Measurements from ENCODE around the gene IYD.

IYD gene

GRCh38 chr6:150420428-150420827 is 51.6 kb downstream of the IYD start:
- peaks cover 2% of the 10 kb centered on the region for H3K27me3 ChIP-seq (ENCODE audit: control insufficient read depth, insufficient read depth, low read length)
- H3K9ac ChIP-seq (ENCODE audit: low read depth, low read length), result no peak overlapping the region
- H3K36me3 ChIP-seq (ENCODE audit: control insufficient read depth, insufficient read depth, low read length), result no peaks in the 10 kb centered on the region
- H3K4me1 ChIP-seq (ENCODE audit: control insufficient read depth, insufficient read depth, low read length), result no peaks in the 10 kb centered on the region
- H3K4me3 ChIP-seq (ENCODE audit: low read depth, low read length), result no peak overlapping the region
- no peaks in the 10 kb centered on the region for H3K9me3 ChIP-seq (ENCODE audit: control insufficient read depth, insufficient read depth, low read length)

- Histone ChIP-seq H3K36me3 (ENCODE audit: control insufficient read depth, insufficient read depth, low read length) (no peaks in the 10 kb centered on the region), H3K4me3 (ENCODE audit: low read depth, low read length) (no peak overlapping the region), H3K4me1 (ENCODE audit: control insufficient read depth, insufficient read depth, low read length) (no peaks in the 10 kb centered on the region), H3K27me3 (ENCODE audit: control insufficient read depth, insufficient read depth, low read length) (peaks cover 2% of the 10 kb centered on the region), H3K9me3 (ENCODE audit: control insufficient read depth, insufficient read depth, low read length) (no peaks in the 10 kb centered on the region), H3K9ac (ENCODE audit: low read depth, low read length) (no peak overlapping the region)
Measured at GRCh38 chr6:150420926-150421325, 52.1 kb downstream of the IYD start.

- H3K9ac ChIP-seq (ENCODE audit: low read depth, low read length), result no peak overlapping the region
- H3K36me3 ChIP-seq (ENCODE audit: control insufficient read depth, insufficient read depth, low read length), result no peaks in the 10 kb centered on the region
- no peaks in the 10 kb centered on the region for H3K9me3 ChIP-seq (ENCODE audit: control insufficient read depth, insufficient read depth, low read length)
- no peak overlapping the region for H3K4me3 ChIP-seq (ENCODE audit: low read depth, low read length)
- no peaks in the 10 kb centered on the region for H3K4me1 ChIP-seq (ENCODE audit: control insufficient read depth, insufficient read depth, low read length)
- H3K27me3 ChIP-seq (ENCODE audit: control insufficient read depth, insufficient read depth, low read length), result no peaks in the 10 kb centered on the region
Measured at GRCh38 chr6:150425508-150425907, 56.7 kb downstream of the IYD start.

- no peaks in the 10 kb centered on the region for H3K27me3 ChIP-seq (ENCODE audit: control insufficient read depth, insufficient read depth, low read length)
- H3K36me3 ChIP-seq (ENCODE audit: control insufficient read depth, insufficient read depth, low read length), result no peaks in the 10 kb centered on the region
- H3K4me3 ChIP-seq (ENCODE audit: low read depth, low read length), result no peak overlapping the region
- H3K4me1 ChIP-seq (ENCODE audit: control insufficient read depth, insufficient read depth, low read length), result no peaks in the 10 kb centered on the region
- no peaks in the 10 kb centered on the region for H3K9me3 ChIP-seq (ENCODE audit: control insufficient read depth, insufficient read depth, low read length)
- H3K9ac ChIP-seq (ENCODE audit: low read depth, low read length), result no peak overlapping the region
Measured at GRCh38 chr6:150426198-150426597, 57.4 kb downstream of the IYD start.

- H3K36me3 ChIP-seq (ENCODE audit: control insufficient read depth, insufficient read depth, low read length), result no peaks in the 10 kb centered on the region
- no peaks in the 10 kb centered on the region for H3K27me3 ChIP-seq (ENCODE audit: control insufficient read depth, insufficient read depth, low read length)
Measured at GRCh38 chr6:150427037-150427602, 58.3 kb downstream of the IYD start.

GRCh38 chr6:150427843-150428242 is 59.0 kb downstream of the IYD start:
- Histone ChIP-seq H3K9me3 (ENCODE audit: control insufficient read depth, insufficient read depth, low read length) (no peaks in the 10 kb centered on the region), H3K4me3 (ENCODE audit: low read depth, low read length) (no peak overlapping the region), H3K27me3 (ENCODE audit: control insufficient read depth, insufficient read depth, low read length) (no peaks in the 10 kb centered on the region), H3K9ac (ENCODE audit: low read depth, low read length) (no peak overlapping the region), H3K36me3 (ENCODE audit: control insufficient read depth, insufficient read depth, low read length) (no peaks in the 10 kb centered on the region), H3K4me1 (ENCODE audit: control insufficient read depth, insufficient read depth, low read length) (no peaks in the 10 kb centered on the region)

More at GRCh38 chr6:150427037-150427602, 58.3 kb downstream of the IYD start:
- H3K4me1 ChIP-seq (ENCODE audit: control insufficient read depth, insufficient read depth, low read length), result no peaks in the 10 kb centered on the region
- H3K9me3 ChIP-seq (ENCODE audit: control insufficient read depth, insufficient read depth, low read length), result no peaks in the 10 kb centered on the region
- H3K4me3 ChIP-seq (ENCODE audit: low read depth, low read length), result no peak overlapping the region
- H3K9ac ChIP-seq (ENCODE audit: low read depth, low read length), result no peak overlapping the region

GRCh38 chr6:150430815-150431214 is 62.0 kb downstream of the IYD start:
- no peaks in the 10 kb centered on the region for H3K27me3 ChIP-seq (ENCODE audit: control insufficient read depth, insufficient read depth, low read length)
- no peak overlapping the region for H3K4me3 ChIP-seq (ENCODE audit: low read depth, low read length)
- no peak overlapping the region for H3K9ac ChIP-seq (ENCODE audit: low read depth, low read length)
- no peaks in the 10 kb centered on the region for H3K4me1 ChIP-seq (ENCODE audit: control insufficient read depth, insufficient read depth, low read length)
- H3K36me3 ChIP-seq (ENCODE audit: control insufficient read depth, insufficient read depth, low read length), result no peaks in the 10 kb centered on the region
- no peaks in the 10 kb centered on the region for H3K9me3 ChIP-seq (ENCODE audit: control insufficient read depth, insufficient read depth, low read length)

- Histone ChIP-seq H3K9ac (ENCODE audit: low read depth, low read length) (no peak overlapping the region), H3K9me3 (ENCODE audit: control insufficient read depth, insufficient read depth, low read length) (no peaks in the 10 kb centered on the region), H3K27me3 (ENCODE audit: control insufficient read depth, insufficient read depth, low read length) (no peaks in the 10 kb centered on the region), H3K36me3 (ENCODE audit: control insufficient read depth, insufficient read depth, low read length) (no peaks in the 10 kb centered on the region), H3K4me1 (ENCODE audit: control insufficient read depth, insufficient read depth, low read length) (no peaks in the 10 kb centered on the region), H3K4me3 (ENCODE audit: low read depth, low read length) (no peak overlapping the region)
Measured at GRCh38 chr6:150435360-150435759, 66.5 kb downstream of the IYD start.

- H3K4me1 ChIP-seq (ENCODE audit: control insufficient read depth, insufficient read depth, low read length), result no peaks in the 10 kb centered on the region
- H3K9ac ChIP-seq (ENCODE audit: low read depth, low read length), result no peak overlapping the region
- no peaks in the 10 kb centered on the region for H3K27me3 ChIP-seq (ENCODE audit: control insufficient read depth, insufficient read depth, low read length)
- H3K4me3 ChIP-seq (ENCODE audit: low read depth, low read length), result no peak overlapping the region
- no peaks in the 10 kb centered on the region for H3K36me3 ChIP-seq (ENCODE audit: control insufficient read depth, insufficient read depth, low read length)
- no peaks in the 10 kb centered on the region for H3K9me3 ChIP-seq (ENCODE audit: control insufficient read depth, insufficient read depth, low read length)
Measured at GRCh38 chr6:150435832-150436231, 67.0 kb downstream of the IYD start.

GRCh38 chr6:150439373-150439772 is 70.6 kb downstream of the IYD start:
- no peaks in the 10 kb centered on the region for H3K9me3 ChIP-seq (ENCODE audit: control insufficient read depth, insufficient read depth, low read length)
- H3K36me3 ChIP-seq (ENCODE audit: control insufficient read depth, insufficient read depth, low read length), result no peaks in the 10 kb centered on the region
- no peaks in the 10 kb centered on the region for H3K27me3 ChIP-seq (ENCODE audit: control insufficient read depth, insufficient read depth, low read length)
- no peak overlapping the region for H3K9ac ChIP-seq (ENCODE audit: low read depth, low read length)
- H3K4me3 ChIP-seq (ENCODE audit: low read depth, low read length), result no peak overlapping the region
- H3K4me1 ChIP-seq (ENCODE audit: control insufficient read depth, insufficient read depth, low read length), result no peaks in the 10 kb centered on the region

GRCh38 chr6:150443621-150444020 is 74.8 kb downstream of the IYD start:
- Histone ChIP-seq H3K9me3 (ENCODE audit: control insufficient read depth, insufficient read depth, low read length) (no peaks in the 10 kb centered on the region), H3K9ac (ENCODE audit: low read depth, low read length) (no peak overlapping the region), H3K36me3 (ENCODE audit: control insufficient read depth, insufficient read depth, low read length) (no peaks in the 10 kb centered on the region), H3K4me1 (ENCODE audit: control insufficient read depth, insufficient read depth, low read length) (no peaks in the 10 kb centered on the region), H3K4me3 (ENCODE audit: low read depth, low read length) (no peak overlapping the region), H3K27me3 (ENCODE audit: control insufficient read depth, insufficient read depth, low read length) (no peaks in the 10 kb centered on the region)

GRCh38 chr6:150444308-150444707 is 75.5 kb downstream of the IYD start:
- no peaks in the 10 kb centered on the region for H3K9me3 ChIP-seq (ENCODE audit: control insufficient read depth, insufficient read depth, low read length)
- no peaks in the 10 kb centered on the region for H3K4me1 ChIP-seq (ENCODE audit: control insufficient read depth, insufficient read depth, low read length)
- no peak overlapping the region for H3K4me3 ChIP-seq (ENCODE audit: low read depth, low read length)
- no peaks in the 10 kb centered on the region for H3K36me3 ChIP-seq (ENCODE audit: control insufficient read depth, insufficient read depth, low read length)
- no peaks in the 10 kb centered on the region for H3K27me3 ChIP-seq (ENCODE audit: control insufficient read depth, insufficient read depth, low read length)
- H3K9ac ChIP-seq (ENCODE audit: low read depth, low read length), result no peak overlapping the region
